ENCODE results near the gene CALM1.

- TF ChIP-seq SIN3A (IDR thresholded peaks at IDR 0.05; ENCODE audit: low read depth, low read length) (no peak), TAF1 (IDR thresholded peaks at IDR 0.05; ENCODE audit: borderline replicate concordance, low read depth, low read length) (no peak), CTCF (IDR thresholded peaks at IDR 0.05 in 2 of 3, conservative IDR thresholded peaks at IDR 0.05 in 1 of 3; ENCODE audit: control insufficient read depth in 2 of 3, extremely low read depth in 1 of 3, insufficient read depth in 1 of 3, low read depth in 3 of 3, low read length in 3 of 3) (no peak)
These were observed 18.6 kb upstream of the CALM1 start for GRCh38 chr14:90378249-90378648.

All from GM12878 (cell line).